T-helper 1 cell treated with Interleukin-12 subunit alpha and Interleukin-12 subunit beta and Interleukin-4 antibody, amounts not matched to agents 30 μg/mL and 1 μg/mL, for 36 hours (primary cell): ENCODE data around the gene ACVR1.

Source experiments
- H3K27ac Mint-ChIP-seq: one replicate; pipeline ENCODE4 v1.8.0; 2021; ENCODE audit warnings: mild to moderate bottlenecking, mixed read lengths
- H3K27me3 Mint-ChIP-seq: one replicate; pipeline ENCODE4 v1.8.0; 2021; ENCODE audit warnings: low read depth, mixed read lengths
- H3K36me3 Mint-ChIP-seq: one replicate; pipeline ENCODE4 v1.8.0; 2021; ENCODE audit warnings: low read depth, mixed read lengths
- H3K4me1 Mint-ChIP-seq: one replicate; pipeline ENCODE4 v1.8.0; 2021; ENCODE audit warnings: low read depth, mixed read lengths
- H3K4me3 Mint-ChIP-seq: one replicate; pipeline ENCODE4 v1.8.0; 2021; ENCODE audit warnings: mild to moderate bottlenecking, moderate library complexity, mixed read lengths
- H3K9me3 Mint-ChIP-seq: one replicate; pipeline ENCODE4 v1.8.0; 2021; ENCODE audit warnings: mixed read lengths

The ACVR1 gene

DNA sequence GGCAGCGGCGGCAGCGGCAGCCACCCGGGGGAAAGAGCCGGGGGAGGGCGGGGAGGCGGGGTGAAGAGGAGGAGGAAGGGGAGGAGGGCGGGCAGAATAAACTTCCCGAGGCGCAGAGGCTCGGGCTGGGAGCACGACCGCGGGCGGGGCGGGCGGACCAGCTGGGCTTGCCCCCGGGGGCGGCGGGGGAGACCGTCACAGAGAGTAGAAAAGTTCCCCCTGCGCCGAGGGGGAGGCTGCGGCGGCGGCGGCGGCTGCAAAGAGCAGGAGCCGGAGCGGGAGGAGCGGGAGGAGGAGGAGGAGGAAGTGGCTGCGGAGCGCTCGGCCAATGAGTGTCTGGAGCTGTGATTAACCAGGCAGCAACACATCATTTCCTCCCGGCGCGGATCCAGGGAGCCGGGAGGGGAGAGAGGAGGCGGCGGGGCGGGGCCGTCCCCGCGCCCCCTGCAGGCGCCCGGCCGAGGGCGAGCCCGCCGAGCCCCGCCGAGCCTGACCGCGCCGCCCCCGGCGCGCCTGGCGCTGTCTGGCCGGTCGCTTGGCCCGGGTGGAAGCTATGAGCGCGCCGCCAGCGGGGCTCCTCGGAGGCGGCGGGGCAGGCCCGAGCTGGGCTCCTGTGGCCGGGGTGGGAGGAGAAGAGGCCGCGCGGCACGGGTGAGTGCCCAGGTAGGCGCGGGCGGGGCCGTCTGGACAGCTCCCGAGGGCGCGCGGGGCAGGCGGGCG lies at the start of gene ACVR1:
TSS of gene ACVR1 (minus strand) at position 265 of the 720 bp plus-strand sequence. CDS start 76,837 bp downstream, outside the sequence.
- Mint-ChIP-seq H3K4me3 (peak within 1 kb of the TSS; percentile 96), H3K27me3 (no peaks in the 10 kb centered on the region), H3K9me3 (no peaks in the 10 kb centered on the region), H3K36me3 (peaks cover 9% of the 10 kb centered on the region), H3K4me1 (peaks cover 51% of the 10 kb centered on the region), H3K27ac (peak within 1 kb of the TSS; percentile 92)

DNA sequence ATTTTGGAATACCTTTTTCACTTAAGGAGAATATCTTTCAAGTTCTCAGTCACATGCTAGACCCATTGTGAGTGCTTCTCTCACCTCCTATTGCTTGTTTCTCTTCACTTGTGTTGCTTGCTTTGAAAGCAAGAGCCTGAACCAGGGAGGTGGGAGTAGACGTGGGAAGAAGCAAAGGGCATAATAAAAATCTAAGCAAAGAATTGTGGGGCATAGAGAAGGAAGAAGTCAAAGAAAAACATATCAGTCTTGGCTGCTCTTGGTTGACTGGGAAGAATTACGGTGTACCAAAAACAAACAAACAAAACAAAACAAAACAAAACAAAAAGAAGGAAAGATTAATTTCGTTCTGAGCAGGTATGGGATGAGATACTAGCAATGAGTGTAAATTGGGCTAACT lies 48.9 kb upstream of the ACVR1 start:
- H3K9me3 Mint-ChIP-seq, result no peaks in the 10 kb centered on the region
- H3K27me3 Mint-ChIP-seq, result peaks cover 4% of the 10 kb centered on the region
- no peaks in the 10 kb centered on the region for H3K36me3 Mint-ChIP-seq
- H3K27ac Mint-ChIP-seq, result no peak overlapping the region
- H3K4me1 Mint-ChIP-seq, result no peaks in the 10 kb centered on the region
- no peak overlapping the region for H3K4me3 Mint-ChIP-seq

DNA sequence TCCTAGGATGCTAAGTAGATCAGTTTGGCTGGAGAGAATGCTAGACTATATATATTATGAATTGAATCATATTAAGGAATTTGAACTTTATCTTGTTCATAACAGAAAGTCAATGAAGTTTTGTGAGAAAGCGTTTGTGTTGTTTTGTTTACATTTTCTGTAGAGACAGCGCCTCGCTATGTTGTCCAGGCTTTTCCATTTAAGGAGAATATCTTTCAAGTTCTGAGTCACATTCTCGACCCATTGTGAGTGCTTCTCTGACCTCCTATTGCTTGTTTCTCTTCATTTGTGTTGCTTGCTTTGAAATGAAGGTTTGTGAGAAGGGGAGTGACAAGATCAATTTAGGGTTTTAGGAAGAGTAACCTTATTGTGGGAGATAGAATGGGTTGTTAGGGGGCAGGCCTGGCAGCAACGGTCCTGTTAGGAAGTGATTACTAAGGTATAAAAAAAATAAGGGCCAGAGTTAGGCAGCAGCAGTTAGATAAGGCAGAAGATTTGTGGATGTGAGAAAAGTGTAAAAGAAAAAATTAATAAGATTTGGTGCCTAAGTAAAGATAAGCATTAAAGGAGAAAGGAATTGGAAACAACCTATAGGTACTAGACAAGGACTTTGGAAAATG lies 47.6 kb upstream of the ACVR1 start:
- Mint-ChIP-seq H3K27me3 (peaks cover 4% of the 10 kb centered on the region), H3K9me3 (no peaks in the 10 kb centered on the region), H3K4me3 (no peak overlapping the region), H3K4me1 (no peaks in the 10 kb centered on the region), H3K27ac (no peak overlapping the region), H3K36me3 (no peaks in the 10 kb centered on the region)

DNA sequence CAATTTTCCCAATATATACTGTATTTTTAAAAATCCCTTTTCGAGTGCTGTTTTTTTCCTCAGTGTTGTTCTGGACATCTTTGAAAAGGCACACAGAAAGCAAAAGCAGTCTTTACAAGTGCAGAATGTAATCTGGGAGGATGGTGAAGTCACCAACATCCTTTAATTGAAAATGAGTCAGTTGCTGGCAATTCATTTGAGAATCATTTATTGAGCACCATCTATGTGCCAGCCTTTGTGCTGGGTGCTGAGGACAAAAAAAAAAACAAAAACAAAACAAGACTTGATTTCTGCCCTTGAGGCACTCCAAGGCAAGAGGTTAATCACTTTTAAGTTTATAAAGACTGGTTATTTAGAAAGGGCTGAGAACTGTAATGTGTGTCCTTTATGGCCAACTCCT lies 46.7 kb upstream of the ACVR1 start:
- Mint-ChIP-seq H3K9me3 (no peaks in the 10 kb centered on the region), H3K4me1 (no peaks in the 10 kb centered on the region), H3K36me3 (no peaks in the 10 kb centered on the region), H3K27ac (no peak overlapping the region), H3K4me3 (no peak overlapping the region), H3K27me3 (peaks cover 4% of the 10 kb centered on the region)

DNA sequence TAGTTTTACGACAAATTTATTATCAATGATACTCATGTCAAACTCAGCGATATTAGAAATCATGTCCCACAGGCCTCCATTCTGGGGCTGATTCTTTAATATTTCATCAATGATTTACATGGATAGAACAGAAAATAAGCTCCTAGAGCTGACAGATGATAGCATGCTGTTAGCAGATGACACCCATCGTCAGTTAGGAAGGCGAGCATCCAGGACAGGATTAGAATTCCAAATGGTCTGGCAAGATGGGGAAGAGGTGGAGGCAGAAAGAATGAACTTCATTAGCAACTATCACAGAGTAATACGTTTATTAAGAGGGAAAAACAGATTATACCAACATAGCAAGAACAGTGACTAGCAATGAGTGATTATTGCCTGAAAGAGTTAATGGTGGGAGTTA lies 46.2 kb upstream of the ACVR1 start:
- Mint-ChIP-seq H3K4me1 (no peaks in the 10 kb centered on the region), H3K9me3 (no peaks in the 10 kb centered on the region), H3K27ac (no peak overlapping the region), H3K27me3 (peaks cover 4% of the 10 kb centered on the region), H3K36me3 (no peaks in the 10 kb centered on the region), H3K4me3 (no peak overlapping the region)

DNA sequence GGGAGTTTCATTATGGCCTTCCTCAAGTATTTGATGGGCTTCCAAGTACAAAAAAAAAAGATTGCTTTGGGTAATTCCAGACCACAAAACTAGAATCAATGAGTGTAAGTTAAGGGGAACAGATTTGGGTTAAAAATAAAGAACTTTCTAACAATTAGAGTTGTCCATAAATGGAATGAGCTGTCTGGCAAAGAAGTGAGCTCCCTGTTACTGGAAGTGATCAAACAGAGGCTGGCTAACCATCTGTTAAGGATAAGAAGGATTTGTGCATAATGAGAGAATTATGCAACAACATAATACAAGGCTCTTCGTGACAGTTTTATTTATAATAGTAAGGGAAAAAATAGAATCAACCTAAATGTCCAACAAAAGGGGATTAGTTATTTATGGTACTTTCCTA lies 44.6 kb upstream of the ACVR1 start:
- no peak overlapping the region for H3K4me3 Mint-ChIP-seq
- no peaks in the 10 kb centered on the region for H3K4me1 Mint-ChIP-seq
- H3K36me3 Mint-ChIP-seq, result no peaks in the 10 kb centered on the region
- H3K9me3 Mint-ChIP-seq, result no peaks in the 10 kb centered on the region
- peaks cover 4% of the 10 kb centered on the region for H3K27me3 Mint-ChIP-seq
- H3K27ac Mint-ChIP-seq, result no peak overlapping the region

DNA sequence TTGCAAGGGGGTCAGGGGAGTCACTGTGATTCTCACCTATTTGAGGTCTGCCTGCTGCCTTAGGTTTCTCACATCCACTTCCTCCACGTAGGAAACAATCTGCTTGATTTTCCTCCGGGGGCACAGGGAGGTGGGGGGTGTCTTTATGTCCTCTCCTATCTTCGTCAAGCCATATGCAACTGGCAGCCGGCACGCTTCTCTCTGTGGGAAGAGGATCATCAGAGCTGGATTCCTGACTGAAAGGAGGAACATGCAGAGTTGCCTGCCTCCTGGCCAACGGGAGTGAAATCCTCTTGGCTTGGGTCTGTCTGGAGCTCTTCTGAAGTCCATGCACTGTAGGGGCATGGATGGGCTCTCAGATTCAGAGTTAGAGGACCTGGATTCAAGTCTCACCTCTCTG lies 43.1 kb upstream of the ACVR1 start:
- no peak overlapping the region for H3K4me3 Mint-ChIP-seq
- peaks cover 6% of the 10 kb centered on the region for H3K27me3 Mint-ChIP-seq
- no peaks in the 10 kb centered on the region for H3K9me3 Mint-ChIP-seq
- no peak overlapping the region for H3K27ac Mint-ChIP-seq
- H3K4me1 Mint-ChIP-seq, result no peaks in the 10 kb centered on the region
- H3K36me3 Mint-ChIP-seq, result no peaks in the 10 kb centered on the region

DNA sequence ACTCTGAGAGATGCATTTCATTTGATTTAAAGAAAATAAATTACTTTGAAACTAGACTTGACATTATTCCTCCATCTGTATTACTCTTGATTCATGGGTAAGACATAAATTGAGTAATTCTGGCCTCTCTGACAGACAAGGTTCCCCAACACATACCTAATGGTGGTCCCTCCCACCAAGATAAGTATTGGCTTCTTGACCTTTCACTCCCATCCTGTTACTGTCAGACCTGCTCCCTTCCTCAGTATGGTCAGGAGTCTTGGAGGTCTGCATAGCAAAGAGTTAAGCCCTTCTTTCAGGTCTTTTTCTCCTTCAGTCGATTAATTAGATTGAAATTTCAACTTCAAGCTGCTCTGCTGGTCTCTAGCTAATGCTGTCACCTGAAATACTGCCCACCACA lies 42.2 kb upstream of the ACVR1 start:
- Mint-ChIP-seq H3K9me3 (no peaks in the 10 kb centered on the region), H3K36me3 (no peaks in the 10 kb centered on the region), H3K4me3 (no peak overlapping the region), H3K27ac (no peak overlapping the region), H3K27me3 (peaks cover 9% of the 10 kb centered on the region), H3K4me1 (no peaks in the 10 kb centered on the region)

DNA sequence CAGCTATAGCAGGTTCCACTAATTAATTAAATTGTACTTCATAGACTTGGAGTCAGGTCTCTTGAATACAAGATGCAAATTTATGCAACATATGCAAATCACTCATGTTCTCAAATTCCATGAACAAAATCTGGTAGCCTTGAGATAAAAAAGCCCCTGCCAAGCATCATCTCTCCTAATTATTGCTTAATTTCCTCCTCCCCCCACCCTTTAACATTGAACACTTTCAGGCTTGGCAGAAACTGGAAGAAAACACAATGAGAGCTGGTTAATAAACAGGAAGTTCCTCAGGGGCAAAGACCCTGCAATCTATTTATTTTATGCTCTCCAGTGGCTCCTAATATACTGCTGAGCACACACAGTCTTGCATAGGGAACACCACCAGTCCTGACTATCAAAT lies 35.6 kb upstream of the ACVR1 start:
- Mint-ChIP-seq H3K27ac (no peak overlapping the region), H3K36me3 (no peaks in the 10 kb centered on the region), H3K27me3 (peaks cover 9% of the 10 kb centered on the region), H3K4me1 (peaks cover 2% of the 10 kb centered on the region), H3K4me3 (no peak overlapping the region), H3K9me3 (no peaks in the 10 kb centered on the region)

DNA sequence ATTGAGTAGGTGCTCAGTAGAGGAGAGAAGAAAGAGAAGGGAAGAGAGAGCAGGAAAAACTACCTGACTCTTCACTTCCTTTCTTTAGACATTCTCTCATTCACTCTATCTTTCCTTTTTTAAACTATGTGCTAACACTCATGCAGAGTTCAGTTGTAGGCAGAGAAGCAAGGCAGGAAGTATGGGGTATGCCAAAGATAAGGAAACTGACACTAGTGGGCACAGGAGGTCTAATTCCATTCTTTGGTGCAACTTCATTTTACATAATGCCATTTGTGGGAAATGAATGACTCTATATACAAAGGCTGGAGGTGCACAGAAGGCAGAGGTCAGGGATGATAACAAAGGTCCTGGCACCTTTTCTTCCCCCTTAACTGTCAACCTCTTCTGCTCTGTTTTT lies 35.1 kb upstream of the ACVR1 start:
- H3K4me3 Mint-ChIP-seq, result no peak overlapping the region
- H3K4me1 Mint-ChIP-seq, result peaks cover 2% of the 10 kb centered on the region
- H3K27me3 Mint-ChIP-seq, result peaks cover 9% of the 10 kb centered on the region
- no peaks in the 10 kb centered on the region for H3K9me3 Mint-ChIP-seq
- H3K27ac Mint-ChIP-seq, result no peak overlapping the region
- H3K36me3 Mint-ChIP-seq, result no peaks in the 10 kb centered on the region

DNA sequence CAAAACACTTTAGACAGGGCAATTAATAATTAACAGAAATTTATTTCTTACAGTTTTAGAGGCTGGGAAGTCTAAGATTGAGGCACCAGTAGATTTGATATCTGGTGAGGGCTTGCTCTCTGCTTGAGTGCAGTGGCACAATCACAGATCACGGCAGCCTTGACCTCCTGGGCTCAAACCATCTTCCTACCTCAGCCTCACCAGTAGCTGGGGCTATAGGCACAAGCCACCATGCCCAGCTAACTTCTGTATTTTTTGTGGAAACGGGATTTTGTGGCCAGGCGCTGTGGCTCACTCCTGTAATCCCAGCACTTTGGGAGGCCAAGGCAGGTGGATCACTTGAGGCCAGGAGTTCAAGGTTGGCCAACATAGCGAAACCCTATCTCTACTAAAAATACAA lies 29.0 kb upstream of the ACVR1 start:
- Mint-ChIP-seq H3K9me3 (no peaks in the 10 kb centered on the region), H3K4me3 (no peak overlapping the region), H3K4me1 (peaks cover 21% of the 10 kb centered on the region), H3K27ac (no peak overlapping the region), H3K36me3 (no peaks in the 10 kb centered on the region), H3K27me3 (peaks cover 2% of the 10 kb centered on the region)

DNA sequence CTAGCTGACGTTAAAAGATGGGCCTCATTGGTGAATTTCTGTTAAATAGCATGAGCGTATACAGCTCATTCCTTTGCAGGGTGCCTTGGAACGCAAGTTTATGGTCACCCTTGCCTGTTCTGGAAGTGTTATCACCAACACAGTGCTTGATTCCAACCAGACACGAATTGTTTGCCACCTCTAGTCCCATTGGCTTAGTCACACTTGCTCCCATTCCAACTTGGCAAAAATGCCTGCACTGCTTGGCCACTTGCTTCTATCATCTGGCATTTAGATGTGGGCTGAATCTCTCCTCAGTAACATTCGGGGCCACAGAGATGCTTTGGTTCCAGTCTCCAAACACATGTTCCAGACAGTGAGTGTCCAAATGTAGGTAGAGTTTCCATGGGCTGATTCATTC lies 27.5 kb upstream of the ACVR1 start:
- no peak overlapping the region for H3K27ac Mint-ChIP-seq
- H3K27me3 Mint-ChIP-seq, result no peaks in the 10 kb centered on the region
- H3K36me3 Mint-ChIP-seq, result no peaks in the 10 kb centered on the region
- H3K4me3 Mint-ChIP-seq, result no peak overlapping the region
- peaks cover 35% of the 10 kb centered on the region for H3K4me1 Mint-ChIP-seq
- H3K9me3 Mint-ChIP-seq, result no peaks in the 10 kb centered on the region

DNA sequence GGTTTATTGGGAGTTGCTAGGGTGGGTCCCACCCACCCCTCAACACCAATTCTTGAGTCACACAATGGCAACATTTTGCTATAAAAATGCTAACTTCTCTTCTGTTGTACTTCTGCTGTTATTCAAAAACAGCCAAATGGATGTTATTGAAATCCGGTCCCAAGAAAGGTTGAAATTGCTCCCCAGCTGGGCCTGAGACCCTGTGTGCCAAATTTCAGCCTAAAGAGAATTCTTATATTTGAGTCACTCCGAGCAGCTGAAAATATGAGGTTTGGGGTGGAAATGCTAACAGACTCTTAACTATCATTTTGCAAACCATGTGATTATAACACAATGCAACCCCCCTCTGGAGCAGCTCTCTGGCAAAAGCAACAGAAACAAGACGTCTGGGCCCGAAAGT lies 27.0 kb upstream of the ACVR1 start:
- Mint-ChIP-seq H3K4me1 (peaks cover 38% of the 10 kb centered on the region), H3K4me3 (no peak overlapping the region), H3K27me3 (no peaks in the 10 kb centered on the region), H3K9me3 (no peaks in the 10 kb centered on the region), H3K27ac (no peak overlapping the region), H3K36me3 (no peaks in the 10 kb centered on the region)

DNA sequence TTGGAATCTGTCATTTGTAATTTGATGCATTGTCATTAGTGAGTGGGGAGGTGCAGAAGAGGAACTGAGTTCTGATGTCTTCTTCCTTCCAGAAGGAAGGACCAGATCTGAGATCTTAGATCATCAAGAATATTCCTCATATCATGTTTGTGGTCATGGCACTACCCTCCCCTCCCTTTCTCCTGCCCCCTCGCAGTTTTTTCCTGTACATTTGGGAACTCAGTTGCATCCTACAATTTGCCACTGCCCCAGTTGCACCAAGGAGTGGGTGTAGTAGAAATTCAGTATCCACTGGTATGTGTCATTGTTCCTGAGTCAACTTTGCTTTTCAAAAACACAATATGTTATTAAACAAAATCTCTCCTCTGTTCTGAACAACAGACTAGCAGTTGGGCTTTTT lies 26.6 kb upstream of the ACVR1 start:
- Mint-ChIP-seq H3K4me1 (peaks cover 39% of the 10 kb centered on the region), H3K4me3 (no peak overlapping the region), H3K27ac (no peak overlapping the region), H3K27me3 (no peaks in the 10 kb centered on the region), H3K9me3 (no peaks in the 10 kb centered on the region), H3K36me3 (peaks cover 2% of the 10 kb centered on the region)

DNA sequence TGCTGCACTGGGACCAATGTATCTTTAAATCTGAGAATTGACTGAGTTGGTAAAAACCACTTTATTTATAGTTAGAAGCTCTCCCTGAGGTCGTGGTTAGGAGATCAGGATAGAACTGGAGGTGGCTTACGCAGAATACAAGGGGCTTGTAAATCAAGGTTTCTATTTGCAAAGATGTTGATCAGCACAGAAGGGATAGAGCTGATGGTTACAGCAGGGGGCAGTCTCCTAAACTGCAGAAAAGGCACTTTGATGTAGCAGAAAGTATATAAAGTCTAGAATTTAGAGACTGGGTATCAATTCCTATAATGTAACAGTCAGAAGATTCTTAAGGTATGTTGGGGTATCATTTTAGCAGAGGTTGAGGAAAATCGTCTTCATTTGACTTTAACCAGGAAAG lies 25.2 kb upstream of the ACVR1 start:
- H3K27me3 Mint-ChIP-seq, result no peaks in the 10 kb centered on the region
- no peaks in the 10 kb centered on the region for H3K9me3 Mint-ChIP-seq
- peaks cover 53% of the 10 kb centered on the region for H3K4me1 Mint-ChIP-seq
- peak overlapping the region; percentile 98 for H3K27ac Mint-ChIP-seq
- H3K36me3 Mint-ChIP-seq, result peaks cover 2% of the 10 kb centered on the region
- peak overlapping the region; percentile 19 for H3K4me3 Mint-ChIP-seq
